Lower lobe of right lung (tissue), 2 donors: ENCODE data around the gene RGP1. TPM values are rescaled to one million over a fixed set of nuclear protein-coding genes. Genes with fewer than 3 reads are reported as not detected.

Experiments
- ATAC-seq, 2 donors: fragments of 200-7000 bp; cut with Tn5 transposase; one replicate each; pipeline ENCODE4 v1.9.1; 2020 to 2022; ENCODE audit warnings: mild to moderate bottlenecking in 2 of 2, moderate library complexity in 2 of 2
- DNase-seq: peaks from one replicate; pipeline ENCODE4 v3.0.0-alpha.2; 2020
- H3K27ac ChIP-seq: fragments of 200-600 bp; one replicate; pipeline ENCODE4 v1.8.0; 2022
- H3K27me3 ChIP-seq: fragments of 200-600 bp; one replicate; pipeline ENCODE4 v1.8.0; 2022; ENCODE audit warnings: low read depth
- H3K36me3 ChIP-seq: fragments of 200-600 bp; one replicate; pipeline ENCODE4 v1.8.0; 2022; ENCODE audit warnings: mild to moderate bottlenecking
- H3K4me1 ChIP-seq: fragments of 200-600 bp; one replicate; pipeline ENCODE4 v1.8.0; 2022
- H3K4me3 ChIP-seq: fragments of 200-600 bp; one replicate; pipeline ENCODE4 v1.8.0; 2022; ENCODE audit warnings: mild to moderate bottlenecking
- H3K9me3 ChIP-seq: fragments of 200-600 bp; one replicate; pipeline ENCODE4 v1.8.0; 2022
- CTCF ChIP-seq: fragments of 200-600 bp; IDR thresholded peaks from one replicate; pipeline ENCODE4 v1.8.0; 2022; ENCODE audit warnings: antibody characterized with exemption, mild to moderate bottlenecking
- intact Hi-C: fragments of 100-400 bp; cut with DNase I; formaldehyde crosslinking; loops from one replicate; pipeline ENCODE4 v1.11.0; 2022
- total RNA-seq: library from RNA; stranded (reverse); fragmentation: NEBNext Ultra II Directional; extraction: Animal tissue kit (Norgen Biotek cat#: 25700); gene quantifications from one replicate; pipeline ENCODE4 v1.2.1, GENCODE V29; 2021
- donor health status: DM: no; HTN: yes; CAD: no; lungs with severe emphysema.

RGP1 gene
- total RNA-seq, 1 donor from 2014 or later = 29.6 TPM

GRCh38 chr9:35763803-35764202, 14.7 kb downstream of the RGP1 start:
- Histone ChIP-seq H3K27ac (no peak overlapping the region), H3K4me3 (no peak overlapping the region), H3K36me3 (no peaks in the 10 kb centered on the region), H3K27me3 (no peaks in the 10 kb centered on the region), H3K9me3 (no peaks in the 10 kb centered on the region), H3K4me1 (peaks cover 13% of the 10 kb centered on the region)
- no peak for ATAC-seq
- intact Hi-C loops = no loop called here
- DNase-seq = no peak
- no peak for TF ChIP-seq CTCF

- intact Hi-C loops = no loop called here
- no peak for ATAC-seq
- Histone ChIP-seq H3K4me1 (peaks cover 23% of the 10 kb centered on the region), H3K27ac (no peak overlapping the region), H3K9me3 (no peaks in the 10 kb centered on the region), H3K4me3 (no peak overlapping the region), H3K36me3 (no peaks in the 10 kb centered on the region), H3K27me3 (no peaks in the 10 kb centered on the region)
- TF ChIP-seq CTCF = no peak
- no peak for DNase-seq
These were observed 17.9 kb downstream of the RGP1 start for GRCh38 chr9:35766997-35767396.

GRCh38 chr9:35767458-35767857, 18.4 kb downstream of the RGP1 start:
- ATAC-seq = no peak
- Histone ChIP-seq H3K9me3 (no peaks in the 10 kb centered on the region), H3K4me1 (peaks cover 27% of the 10 kb centered on the region), H3K36me3 (no peaks in the 10 kb centered on the region), H3K27ac (no peak overlapping the region), H3K27me3 (no peaks in the 10 kb centered on the region), H3K4me3 (no peak overlapping the region)
- intact Hi-C loops = no loop called here
- DNase-seq = no peak
- TF ChIP-seq CTCF = no peak

GRCh38 chr9:35769763-35770162, 20.7 kb downstream of the RGP1 start:
- intact Hi-C loops = no loop called here
- H3K27me3 ChIP-seq = no peaks in the 10 kb centered on the region
- H3K4me3 ChIP-seq = no peak overlapping the region
- no peak for ATAC-seq
- DNase-seq = no peak
- no peak for TF ChIP-seq CTCF
- H3K36me3 ChIP-seq = no peaks in the 10 kb centered on the region
- no peaks in the 10 kb centered on the region for H3K9me3 ChIP-seq
- H3K27ac ChIP-seq = no peak overlapping the region
- peaks cover 27% of the 10 kb centered on the region for H3K4me1 ChIP-seq

GRCh38 chr9:35771075-35771433, 22.0 kb downstream of the RGP1 start:
- Histone ChIP-seq H3K27ac (peak overlapping the region; percentile 63), H3K9me3 (no peaks in the 10 kb centered on the region), H3K36me3 (no peaks in the 10 kb centered on the region), H3K4me3 (no peak overlapping the region), H3K27me3 (no peaks in the 10 kb centered on the region), H3K4me1 (peaks cover 38% of the 10 kb centered on the region)
- intact Hi-C loops = no loop called here
- peak; percentile 73 to 74 for ATAC-seq
- no peak for TF ChIP-seq CTCF
- DNase-seq = no peak

GRCh38 chr9:35771534-35771933, 22.4 kb downstream of the RGP1 start:
- Histone ChIP-seq H3K27me3 (no peaks in the 10 kb centered on the region), H3K4me1 (peaks cover 39% of the 10 kb centered on the region), H3K4me3 (no peak overlapping the region), H3K27ac (peak overlapping the region; percentile 63), H3K36me3 (no peaks in the 10 kb centered on the region), H3K9me3 (no peaks in the 10 kb centered on the region)
- no peak for DNase-seq
- no peak for TF ChIP-seq CTCF
- peak in 1 of 2 donors; percentile 37 for ATAC-seq
- intact Hi-C loops = no loop called here
